WERI-Rb-1 (cell line): Measurements from ENCODE around the gene ZNF814.
"Not testable (repeated sequence)": the region's sequence is repeated elsewhere in the genome, so short reads cannot be mapped to it uniquely, and the experiment has no call there.

Source experiments
- DNase-seq: peaks from one replicate; pipeline ENCODE4 v3.0.0-alpha.2; 2020
- H3K27ac ChIP-seq: fragments of 250-450 bp; sonication (Bioruptor Pico); 2 replicates; pipeline ENCODE4 v1.5.1; 2020; ENCODE audit warnings: mild to moderate bottlenecking, moderate library complexity
- H3K27me3 ChIP-seq: fragments of 250-450 bp; sonication (Bioruptor Pico); 2 replicates; pipeline ENCODE4 v1.5.1; 2021; ENCODE audit warnings: mild to moderate bottlenecking, low read depth, moderate library complexity; ENCODE audit not compliant: insufficient read depth, severe bottlenecking
- H3K36me3 ChIP-seq: fragments of 250-450 bp; sonication (Bioruptor Pico); 2 replicates; pipeline ENCODE4 v1.5.1; 2020; ENCODE audit warnings: mild to moderate bottlenecking, moderate library complexity
- H3K4me3 ChIP-seq: 2 replicates; pipeline ENCODE4 v1.5.1; 2011; ENCODE audit warnings: low read depth, mild to moderate bottlenecking, control low read depth, low read length
- H3K9me3 ChIP-seq: fragments of 250-450 bp; sonication (Bioruptor Pico); 2 replicates; pipeline ENCODE4 v1.5.1; 2021; ENCODE audit warnings: mild to moderate bottlenecking, moderate library complexity; ENCODE audit not compliant: severe bottlenecking
- TF ChIP-seq, protein P1 (sequence below): IDR thresholded peaks from 2 replicates; pipeline ENCODE4 v1.5.1; 2011; ENCODE audit warnings: low read depth, mild to moderate bottlenecking, control low read depth, inconsistent platforms, low read length

Gene ZNF814

GRCh38 chr19:57841122-57841763 is 47.6 kb downstream of the ZNF814 start:
- Histone ChIP-seq H3K9me3 (no peaks in the 10 kb centered on the region), H3K27me3 (no peaks in the 10 kb centered on the region), H3K36me3 (peaks cover 30% of the 10 kb centered on the region), H3K27ac (no peak overlapping the region), H3K4me3 (no peak overlapping the region)
- TF ChIP-seq, protein P1, sequence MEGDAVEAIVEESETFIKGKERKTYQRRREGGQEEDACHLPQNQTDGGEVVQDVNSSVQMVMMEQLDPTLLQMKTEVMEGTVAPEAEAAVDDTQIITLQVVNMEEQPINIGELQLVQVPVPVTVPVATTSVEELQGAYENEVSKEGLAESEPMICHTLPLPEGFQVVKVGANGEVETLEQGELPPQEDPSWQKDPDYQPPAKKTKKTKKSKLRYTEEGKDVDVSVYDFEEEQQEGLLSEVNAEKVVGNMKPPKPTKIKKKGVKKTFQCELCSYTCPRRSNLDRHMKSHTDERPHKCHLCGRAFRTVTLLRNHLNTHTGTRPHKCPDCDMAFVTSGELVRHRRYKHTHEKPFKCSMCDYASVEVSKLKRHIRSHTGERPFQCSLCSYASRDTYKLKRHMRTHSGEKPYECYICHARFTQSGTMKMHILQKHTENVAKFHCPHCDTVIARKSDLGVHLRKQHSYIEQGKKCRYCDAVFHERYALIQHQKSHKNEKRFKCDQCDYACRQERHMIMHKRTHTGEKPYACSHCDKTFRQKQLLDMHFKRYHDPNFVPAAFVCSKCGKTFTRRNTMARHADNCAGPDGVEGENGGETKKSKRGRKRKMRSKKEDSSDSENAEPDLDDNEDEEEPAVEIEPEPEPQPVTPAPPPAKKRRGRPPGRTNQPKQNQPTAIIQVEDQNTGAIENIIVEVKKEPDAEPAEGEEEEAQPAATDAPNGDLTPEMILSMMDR = no peak
- DNase-seq = no peak

DNA sequence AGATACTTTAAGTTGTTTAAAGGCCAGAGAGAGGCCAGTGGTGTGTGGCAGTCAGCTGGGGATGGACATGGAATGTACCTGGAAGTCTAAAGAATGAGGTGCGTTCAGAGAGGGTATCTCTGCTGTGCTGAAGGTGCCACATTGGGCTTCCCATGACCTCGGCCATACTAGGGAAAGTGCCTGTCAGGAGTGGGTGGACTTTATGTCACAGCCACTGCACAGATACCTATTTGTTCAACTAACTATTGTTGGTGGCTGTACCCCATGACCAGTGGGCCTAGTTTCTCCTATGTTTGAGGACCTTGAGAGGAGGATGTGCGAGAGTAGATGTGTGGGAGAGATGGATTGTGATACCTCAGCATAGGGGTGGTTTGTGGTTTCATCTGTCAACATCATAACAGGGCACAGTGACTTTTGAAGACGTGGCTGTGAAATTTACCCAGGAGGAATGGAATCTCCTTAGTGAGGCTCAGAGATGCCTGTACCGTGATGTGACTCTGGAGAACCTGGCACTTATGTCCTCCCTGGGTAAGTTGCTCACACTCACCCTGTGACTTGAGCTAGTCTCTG is 50.1 kb downstream of the ZNF814 start:
- H3K27ac ChIP-seq, DNase-seq, H3K4me3 ChIP-seq, H3K27me3 ChIP-seq, H3K9me3 ChIP-seq: not testable (repeated sequence)
- H3K36me3 ChIP-seq = peaks cover 20% of the 10 kb centered on the region

DNA sequence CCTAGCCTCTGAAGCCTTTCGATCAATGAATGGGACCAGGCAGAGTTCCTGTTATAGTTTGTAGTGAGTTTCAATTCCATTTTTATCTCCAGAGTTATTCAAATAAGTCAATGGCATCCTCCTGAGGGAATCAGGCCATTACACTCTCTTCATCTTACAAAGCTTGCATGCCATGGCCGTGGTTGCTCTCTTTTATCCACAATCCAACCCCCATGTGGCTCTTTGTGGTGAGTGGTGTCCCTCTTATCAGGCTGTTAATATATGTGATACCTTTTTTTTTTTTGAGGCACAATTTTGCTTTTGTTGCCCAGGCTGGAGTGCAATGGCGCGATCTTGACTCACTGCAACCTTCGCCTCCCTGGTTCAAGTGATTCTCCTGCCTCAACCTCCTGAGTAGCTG is 51.8 kb downstream of the ZNF814 start:
- not testable (repeated sequence) for DNase-seq, H3K27me3 ChIP-seq, H3K4me3 ChIP-seq, H3K27ac ChIP-seq, H3K9me3 ChIP-seq
- peaks cover 15% of the 10 kb centered on the region for H3K36me3 ChIP-seq

GRCh38 chr19:57830071-57830602 is 58.7 kb downstream of the ZNF814 start, which contains the start of gene ZNF587B:
Gene ZNF587B, plus strand, starts transcription at chr19:57830299. Its CDS starts 230 bp downstream, at chr19:57830529.
- H3K9me3 ChIP-seq = no peaks in the 10 kb centered on the region
- no peaks in the 10 kb centered on the region for H3K27me3 ChIP-seq
- TF ChIP-seq, protein P1 = no peak
- DNase-seq = peak; percentile 91
- H3K4me3 ChIP-seq = peak within 1 kb of the TSS; percentile 67
- 0 out of 2 replicates have a peak, but pooled peaks cover 9% of the 10 kb centered on the region for H3K36me3 ChIP-seq
- peak within 1 kb of the TSS; percentile 84 for H3K27ac ChIP-seq

DNA sequence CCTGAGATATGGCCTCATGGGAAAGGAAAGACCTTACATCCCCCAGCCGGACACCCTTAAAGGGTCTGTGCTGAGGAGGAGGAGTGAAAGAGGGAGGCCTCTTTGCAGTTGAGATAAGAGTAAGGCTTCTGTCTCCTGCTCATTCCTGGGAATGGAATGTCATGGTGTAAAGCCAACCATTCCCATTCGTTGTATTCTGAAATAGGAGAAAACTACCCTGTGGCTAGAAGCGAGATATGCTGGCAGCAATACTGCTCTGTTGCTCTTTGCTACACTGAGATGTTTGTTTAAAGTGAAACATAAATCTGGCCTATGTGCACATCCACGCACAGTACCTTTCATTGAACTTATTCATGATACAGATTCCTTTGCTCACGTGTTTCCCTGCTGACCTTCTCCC is 59.5 kb downstream of the ZNF814 start:
- peaks cover 12% of the 10 kb centered on the region for H3K36me3 ChIP-seq
- DNase-seq = no peak

GRCh38 chr19:57825511-57825910 is 63.3 kb downstream of the ZNF814 start:
- no peaks in the 10 kb centered on the region for H3K9me3 ChIP-seq
- H3K27ac ChIP-seq = no peak overlapping the region
- DNase-seq = no peak
- H3K36me3 ChIP-seq = peaks cover 12% of the 10 kb centered on the region
- no peaks in the 10 kb centered on the region for H3K27me3 ChIP-seq
- TF ChIP-seq, protein P1 = no peak
- H3K4me3 ChIP-seq = no peak overlapping the region

More for the DNA sequence above, 59.5 kb downstream of the ZNF814 start:
- H3K27ac ChIP-seq = no peak overlapping the region; the same call in 1 of the 2 replicates
- H3K9me3 ChIP-seq = no peaks in the 10 kb centered on the region
- H3K4me3 ChIP-seq = no peak overlapping the region
- TF ChIP-seq, protein P1 = no peak
- no peaks in the 10 kb centered on the region for H3K27me3 ChIP-seq

DNA sequence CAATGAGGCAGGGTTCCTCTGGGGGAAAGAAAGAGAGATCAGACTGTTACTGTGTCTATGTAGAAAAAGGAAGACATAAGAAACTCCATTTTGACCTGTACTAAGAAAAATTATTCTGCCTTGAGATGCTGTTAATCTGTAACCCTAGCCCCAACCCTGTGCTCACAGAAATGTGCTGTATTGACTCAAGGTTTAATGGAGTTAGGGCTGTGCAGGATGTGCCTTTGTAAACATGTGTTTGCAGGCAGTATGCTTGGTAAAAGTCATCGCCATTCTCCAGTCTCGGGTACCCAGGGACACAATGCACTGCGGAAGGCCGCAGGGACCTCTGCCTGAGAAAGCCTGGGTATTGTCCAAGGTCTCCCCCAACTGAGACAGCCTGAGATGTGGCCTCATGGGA is 65.2 kb downstream of the ZNF814 start:
- not testable (repeated sequence) for DNase-seq, H3K9me3 ChIP-seq, H3K27ac ChIP-seq, H3K27me3 ChIP-seq, H3K4me3 ChIP-seq
- peaks cover 17% of the 10 kb centered on the region for H3K36me3 ChIP-seq

GRCh38 chr19:57823155-57823554 is 65.7 kb downstream of the ZNF814 start:
- H3K36me3 ChIP-seq = peaks cover 17% of the 10 kb centered on the region
- not testable (repeated sequence) for H3K27me3 ChIP-seq, H3K4me3 ChIP-seq, H3K27ac ChIP-seq, H3K9me3 ChIP-seq, DNase-seq

DNA sequence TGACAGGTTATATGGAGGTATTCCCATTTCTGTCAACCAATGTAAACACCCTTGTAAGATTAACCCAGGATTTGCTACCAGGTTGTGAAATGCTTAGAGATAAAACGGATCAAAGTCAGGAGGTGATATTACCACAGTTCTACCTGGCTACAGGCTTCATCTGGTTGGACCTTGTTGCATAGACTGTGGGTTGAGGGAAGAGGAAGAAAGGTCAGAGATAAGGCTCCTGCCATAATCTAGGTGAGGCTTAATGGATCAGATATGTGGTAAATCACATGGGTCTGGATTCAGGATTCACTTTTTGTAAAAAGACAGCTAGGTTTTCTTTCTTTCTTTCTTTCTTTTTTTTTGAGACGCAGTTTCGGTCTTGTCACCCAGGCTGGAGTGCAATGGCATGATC is 67.3 kb downstream of the ZNF814 start:
- H3K27ac ChIP-seq, H3K4me3 ChIP-seq, H3K9me3 ChIP-seq, H3K27me3 ChIP-seq, DNase-seq: not testable (repeated sequence)
- peaks cover 15% of the 10 kb centered on the region for H3K36me3 ChIP-seq

DNA sequence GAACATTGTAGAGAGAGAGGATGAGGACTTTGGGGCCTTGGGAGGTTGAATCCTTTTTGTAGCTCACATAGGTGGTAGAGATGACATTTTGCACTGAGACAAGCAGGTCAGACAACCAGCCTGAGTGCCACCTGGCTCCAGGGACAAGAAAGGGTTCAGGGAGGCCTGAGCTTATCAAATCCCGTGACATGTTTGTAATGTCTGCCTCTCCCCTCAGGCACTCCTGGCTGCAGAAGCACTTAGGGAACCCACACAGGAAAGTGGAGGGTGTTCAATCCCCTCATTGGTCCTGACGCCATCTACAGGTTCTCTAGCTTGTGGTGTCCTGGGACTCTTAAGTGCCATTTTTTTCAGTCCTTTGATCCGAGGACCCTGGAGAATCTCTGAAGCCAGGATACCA is 67.7 kb downstream of the ZNF814 start:
- not testable (repeated sequence) for H3K4me3 ChIP-seq, H3K9me3 ChIP-seq, DNase-seq, H3K27ac ChIP-seq, H3K27me3 ChIP-seq
- peaks cover 13% of the 10 kb centered on the region for H3K36me3 ChIP-seq
